GM12872 (cell line): Measurements from ENCODE around the gene DDX10.

ENCODE experiments used
- CTCF ChIP-seq: IDR thresholded peaks from 3 replicates; pipeline ENCODE4 v1.5.1; 2011; ENCODE audit warnings: low read depth, mild to moderate bottlenecking, low read length, moderate library complexity; ENCODE audit not compliant: insufficient read depth

DDX10 gene

GRCh38 chr11:108664730-108665525 is at the start of gene DDX10:
Gene DDX10 (plus strand): TSS chr11:108665069. CDS start chr11:108665154, 85 bp downstream.
- TF ChIP-seq CTCF: no peak

- no peak for TF ChIP-seq CTCF
Observed at GRCh38 chr11:108616549-108616948, 48.3 kb upstream of the DDX10 start.

- TF ChIP-seq CTCF: no peak
Observed at GRCh38 chr11:108617055-108617454, 47.8 kb upstream of the DDX10 start.

GRCh38 chr11:108618529-108618928 is 46.3 kb upstream of the DDX10 start:
- TF ChIP-seq CTCF: no peak

- no peak for TF ChIP-seq CTCF
Observed at GRCh38 chr11:108620958-108621772, 43.7 kb upstream of the DDX10 start.

- no peak for TF ChIP-seq CTCF
Observed at GRCh38 chr11:108622341-108622740, 42.5 kb upstream of the DDX10 start.

GRCh38 chr11:108624196-108624925 is 40.5 kb upstream of the DDX10 start:
- no peak for TF ChIP-seq CTCF
